ENCODE results near the gene TAMALIN.
"Not testable (repeated sequence)": the region's sequence is repeated elsewhere in the genome, so short reads cannot be mapped to it uniquely, and the experiment has no call there.

Gene TAMALIN

DNA sequence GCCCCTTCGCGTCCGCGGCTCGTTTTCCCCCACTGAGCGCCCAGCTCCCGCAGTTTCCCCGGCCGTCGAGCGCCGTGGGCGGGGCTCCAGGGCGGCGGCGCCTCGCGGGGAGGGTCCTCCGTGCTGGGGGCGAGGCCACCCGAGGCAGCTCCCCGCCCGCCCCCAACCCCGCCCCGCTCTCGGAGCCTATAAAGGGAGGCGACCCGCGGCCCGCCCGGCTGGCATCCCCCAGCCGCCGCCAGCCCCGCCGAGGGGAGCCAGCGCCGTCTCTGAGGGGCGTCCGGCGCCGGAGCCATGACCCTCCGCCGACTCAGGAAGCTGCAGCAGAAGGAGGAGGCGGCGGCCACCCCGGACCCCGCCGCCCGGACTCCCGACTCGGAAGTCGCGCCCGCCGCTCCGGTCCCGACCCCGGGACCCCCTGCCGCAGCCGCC is at the start of gene TAMALIN:
Gene TAMALIN, plus strand, starts transcription at position 221 of the 432 bp plus-strand sequence. Its CDS starts 74 bp downstream, at position 295.
- DNase-seq (ENCODE audit: low spot score), result peak; percentile 63

DNA sequence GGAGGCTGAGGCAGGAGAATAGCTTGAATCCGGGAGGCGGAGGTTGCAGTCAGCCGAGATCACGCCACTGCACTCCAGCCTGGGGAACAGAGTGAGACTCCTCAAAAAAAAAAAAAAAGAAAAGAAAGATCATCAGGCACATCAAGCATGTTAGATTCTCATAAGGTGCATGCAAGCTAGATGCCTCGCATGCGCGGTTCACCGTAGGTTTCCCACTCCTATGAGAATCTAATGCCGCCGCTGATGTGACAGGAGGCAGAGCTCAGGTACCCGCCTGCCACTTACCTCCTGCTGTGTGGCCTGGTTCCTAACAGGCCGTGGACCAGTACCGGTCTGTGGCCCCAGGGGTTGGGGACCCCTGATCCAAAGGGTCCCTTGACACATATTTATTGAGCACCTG is 48.2 kb upstream of the TAMALIN start:
- DNase-seq (ENCODE audit: low spot score), result no peak

GRCh38 chr12:51959211-51959610 is 47.5 kb upstream of the TAMALIN start:
- no peak for DNase-seq (ENCODE audit: low spot score)

DNA sequence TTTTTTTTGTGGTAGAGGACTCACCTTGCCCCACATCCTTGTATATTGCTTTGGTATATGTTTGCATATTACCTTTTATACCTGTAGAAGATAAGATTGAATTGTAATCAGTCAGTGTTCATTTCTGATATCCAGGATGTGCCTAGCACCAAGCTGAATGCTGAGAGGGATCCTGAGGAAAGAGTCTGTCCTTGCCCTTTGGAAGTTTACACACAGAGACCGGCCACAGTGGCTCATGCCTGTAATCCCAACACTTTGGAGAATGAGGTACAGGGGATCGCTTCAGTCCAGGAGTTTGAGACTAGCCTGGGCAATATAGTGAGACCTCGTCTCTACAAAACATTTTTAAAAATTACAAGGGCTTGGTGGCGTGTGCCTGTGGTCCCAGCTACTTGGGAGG is 46.8 kb upstream of the TAMALIN start:
- no peak for DNase-seq (ENCODE audit: low spot score)

DNA sequence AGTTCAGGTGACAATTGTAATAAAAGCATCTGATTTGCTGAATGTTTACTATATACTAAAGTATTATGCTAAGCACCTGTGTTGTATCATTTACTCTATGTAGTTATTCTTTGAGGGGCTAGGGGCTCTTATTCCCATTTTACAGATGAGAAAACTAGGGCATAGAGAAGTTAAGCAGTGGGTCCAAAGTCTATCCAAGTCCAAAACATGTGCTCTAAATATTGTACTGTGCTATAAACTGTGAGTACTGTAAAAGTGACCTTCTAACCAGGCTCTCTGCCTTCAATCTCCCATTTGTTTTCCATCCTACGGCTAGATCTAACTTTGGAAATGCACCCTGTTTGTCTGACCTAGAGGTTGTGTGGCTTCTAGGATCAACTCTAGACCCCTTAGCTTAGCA is 46.3 kb upstream of the TAMALIN start:
- DNase-seq (ENCODE audit: low spot score), result no peak

- DNase-seq (ENCODE audit: low spot score), result no peak
Measured at GRCh38 chr12:51960890-51961289, 45.9 kb upstream of the TAMALIN start.

GRCh38 chr12:51961834-51962233 is 44.9 kb upstream of the TAMALIN start:
- DNase-seq (ENCODE audit: low spot score), result no peak

DNA sequence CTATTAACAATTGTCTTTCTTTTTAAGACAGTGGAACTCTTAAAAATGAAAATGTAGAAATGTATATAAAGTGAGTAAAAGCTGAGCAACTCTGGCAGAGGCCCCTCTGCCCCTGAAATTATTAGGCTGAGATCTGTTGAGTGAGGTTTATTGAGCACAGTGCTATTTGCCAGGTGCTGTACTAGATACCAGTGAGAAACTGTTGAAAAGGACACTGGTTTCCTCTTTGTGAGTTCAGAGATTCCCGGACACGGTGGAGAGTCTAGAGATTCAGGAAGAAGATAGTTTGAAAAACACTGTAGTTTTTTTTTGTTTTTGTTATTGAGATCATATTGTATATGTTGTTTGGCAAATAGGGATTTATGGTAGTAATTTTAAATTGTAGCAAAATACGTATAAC is 44.0 kb upstream of the TAMALIN start:
- no peak for DNase-seq (ENCODE audit: low spot score)

GRCh38 chr12:51963477-51963876 is 43.3 kb upstream of the TAMALIN start:
- no peak for DNase-seq (ENCODE audit: low spot score)

GRCh38 chr12:51969643-51970042 is 37.1 kb upstream of the TAMALIN start:
- DNase-seq (ENCODE audit: low spot score), result no peak

- peak; percentile 46 for DNase-seq (ENCODE audit: low spot score)
Measured at GRCh38 chr12:51970904-51971646, 35.7 kb upstream of the TAMALIN start.

- DNase-seq (ENCODE audit: low spot score), result no peak
Measured at GRCh38 chr12:51971679-51972421, 34.9 kb upstream of the TAMALIN start.

DNA sequence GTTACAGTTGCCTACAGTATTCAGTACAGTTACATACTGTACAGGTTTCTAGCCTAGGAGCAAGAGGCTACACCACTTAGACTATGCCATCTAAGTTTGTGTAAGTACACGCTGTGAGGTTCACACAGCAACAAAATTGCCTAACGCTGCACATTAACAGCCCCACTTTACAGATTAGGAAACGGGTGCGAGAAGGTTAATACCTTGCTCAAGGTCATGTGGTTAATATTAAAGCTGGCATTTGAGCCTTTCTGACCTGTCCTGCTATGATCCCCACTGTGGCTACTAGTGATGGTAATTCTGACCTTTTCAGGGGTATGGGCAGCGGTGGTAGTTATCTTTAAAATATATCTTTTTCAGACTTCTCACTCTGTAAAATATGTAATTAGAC is 34.3 kb upstream of the TAMALIN start:
- no peak for DNase-seq (ENCODE audit: low spot score)

DNA sequence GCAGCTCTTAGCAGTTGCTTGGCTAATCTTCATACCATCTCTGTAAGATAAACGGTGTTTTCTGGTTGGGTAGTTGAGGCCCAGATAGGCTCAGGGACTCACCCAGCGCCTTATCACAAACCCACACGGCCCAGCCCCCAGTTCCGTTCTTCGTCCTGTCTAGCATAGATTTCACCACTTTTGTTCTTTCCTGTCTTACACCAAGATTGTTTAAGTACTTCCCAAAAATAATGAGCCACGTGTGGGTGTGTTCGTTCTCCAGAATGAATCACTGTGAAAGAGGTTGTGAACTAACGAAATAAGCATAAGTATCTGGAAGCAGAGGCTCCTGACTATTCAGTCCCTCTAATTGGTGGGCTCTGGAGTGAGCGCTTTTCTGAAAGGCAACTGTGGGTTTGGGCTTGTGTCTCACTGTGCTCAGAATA is 33.9 kb upstream of the TAMALIN start:
- DNase-seq (ENCODE audit: low spot score), result no peak

GRCh38 chr12:51973560-51973959 is 33.2 kb upstream of the TAMALIN start:
- no peak for DNase-seq (ENCODE audit: low spot score)

DNA sequence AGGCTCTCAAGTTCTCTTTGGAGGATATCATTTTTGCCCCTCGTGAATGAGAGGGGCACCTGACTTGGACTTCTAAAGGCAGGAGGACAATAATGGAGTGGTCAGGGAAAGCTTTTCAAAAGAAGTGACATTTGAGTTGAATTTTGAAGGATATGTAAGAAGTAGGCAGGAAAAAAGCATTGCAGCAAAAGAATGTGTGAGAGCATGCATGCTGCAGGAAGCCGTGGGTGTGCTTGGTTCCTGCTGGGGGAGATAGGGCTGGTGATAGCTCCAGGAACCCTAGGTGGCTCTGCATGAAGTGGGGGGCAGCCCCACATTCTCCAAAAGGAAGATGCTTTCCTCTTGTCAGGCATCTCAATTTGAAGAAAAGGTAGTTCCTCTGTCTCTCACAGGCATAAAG is 32.1 kb upstream of the TAMALIN start:
- no peak for DNase-seq (ENCODE audit: low spot score)

GRCh38 chr12:51975196-51975595 is 31.6 kb upstream of the TAMALIN start:
- no peak for DNase-seq (ENCODE audit: low spot score)

DNA sequence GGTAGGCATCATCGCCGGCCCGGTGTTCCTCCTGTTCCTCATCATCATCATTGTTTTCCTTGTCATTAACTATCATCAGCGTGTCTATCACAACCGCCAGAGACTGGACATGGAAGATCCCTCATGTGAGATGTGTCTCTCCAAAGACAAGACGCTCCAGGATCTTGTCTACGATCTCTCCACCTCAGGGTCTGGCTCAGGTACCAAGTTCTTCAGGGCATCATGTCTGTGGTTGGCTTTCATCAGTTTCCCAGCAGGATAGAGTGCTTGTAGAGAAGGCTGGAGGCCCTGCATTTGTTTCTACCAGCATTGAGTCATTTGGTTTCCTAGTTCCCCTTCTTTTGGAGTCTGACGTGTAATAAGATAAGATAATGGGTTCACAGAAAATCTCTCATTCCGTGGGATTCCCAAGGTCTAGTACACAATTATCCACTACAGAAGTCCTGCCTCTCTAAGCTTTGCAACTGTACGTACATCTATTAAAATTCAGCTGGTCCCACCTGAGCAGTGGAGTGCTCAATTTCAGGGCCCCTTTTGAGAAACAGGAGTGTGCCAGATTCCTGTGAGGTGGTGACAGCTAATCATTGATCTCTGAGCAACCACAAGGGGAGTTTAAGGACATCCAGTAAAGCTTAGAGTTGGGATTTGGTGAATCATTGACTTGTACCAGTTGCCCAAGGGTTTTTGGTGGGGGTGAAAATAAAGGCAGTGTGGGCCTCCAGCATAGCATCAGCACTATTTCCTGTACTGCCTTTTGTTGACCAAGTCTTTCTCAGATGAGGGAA is 30.2 kb upstream of the TAMALIN start:
- DNase-seq (ENCODE audit: low spot score), result peak; percentile 46

DNA sequence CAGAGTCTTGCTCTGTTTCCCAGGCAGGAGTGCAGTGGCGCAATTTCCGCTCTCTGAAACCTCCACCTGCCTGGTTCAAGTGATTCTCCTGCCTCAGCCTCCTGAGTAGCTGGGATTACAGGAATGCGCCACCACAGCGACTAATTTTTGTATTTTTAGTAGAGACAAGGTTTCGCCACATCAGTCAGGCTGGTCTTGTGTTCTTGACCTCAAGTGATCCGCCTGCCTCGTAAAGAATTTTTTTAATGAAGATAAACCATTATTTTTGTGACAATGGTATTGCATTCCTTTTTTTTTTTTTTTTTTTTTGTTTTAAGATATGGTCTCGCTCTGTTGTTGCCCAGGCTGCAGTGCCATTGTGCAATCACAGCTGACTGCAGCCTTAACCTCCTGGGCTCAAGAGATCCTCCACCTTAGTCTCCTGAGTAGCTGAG is 29.4 kb upstream of the TAMALIN start:
- no peak for DNase-seq (ENCODE audit: low spot score)

DNA sequence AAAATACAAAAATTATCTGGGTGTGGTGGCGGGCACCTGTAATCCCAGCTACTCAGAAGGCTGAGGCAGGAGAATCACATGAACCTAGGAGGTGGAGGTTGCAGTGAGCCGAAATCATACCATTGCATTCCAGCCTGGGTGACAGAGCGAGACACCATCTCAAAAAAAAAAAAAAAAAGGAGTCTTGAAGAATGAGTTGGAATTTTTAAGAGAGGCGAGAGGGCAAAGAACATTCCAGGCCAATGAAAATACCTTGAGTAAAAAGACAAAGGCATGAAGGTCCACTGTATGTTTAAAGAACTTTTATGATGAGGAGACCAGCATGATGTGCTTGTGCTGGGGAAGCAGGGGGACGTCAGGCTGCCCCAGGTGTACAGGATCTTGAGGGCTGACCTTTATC is 27.4 kb upstream of the TAMALIN start:
- not testable (repeated sequence) for DNase-seq (ENCODE audit: low spot score)

GRCh38 chr12:51980051-51980808 is 26.5 kb upstream of the TAMALIN start:
- peak; percentile 82 for DNase-seq (ENCODE audit: low spot score)

DNA sequence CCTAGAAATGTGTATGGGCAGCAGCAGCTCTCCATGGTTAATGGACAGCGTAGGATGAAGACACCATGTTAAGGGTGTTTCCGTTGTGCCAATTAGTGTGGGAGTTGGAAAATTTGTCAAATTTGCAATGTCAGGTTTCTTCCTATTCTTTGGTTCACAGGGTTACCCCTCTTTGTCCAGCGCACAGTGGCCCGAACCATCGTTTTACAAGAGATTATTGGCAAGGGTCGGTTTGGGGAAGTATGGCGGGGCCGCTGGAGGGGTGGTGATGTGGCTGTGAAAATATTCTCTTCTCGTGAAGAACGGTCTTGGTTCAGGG is 26.0 kb upstream of the TAMALIN start:
- DNase-seq (ENCODE audit: low spot score), result no peak
